ENCODE results near the gene SDK1. TPM values are rescaled to one million over a fixed set of nuclear protein-coding genes. Genes with fewer than 3 reads are reported as not detected.

The SDK1 gene
- total RNA-seq, 4 donors from 2014 or later = 2.0 to 9.3 (median 3.8) TPM

DNA sequence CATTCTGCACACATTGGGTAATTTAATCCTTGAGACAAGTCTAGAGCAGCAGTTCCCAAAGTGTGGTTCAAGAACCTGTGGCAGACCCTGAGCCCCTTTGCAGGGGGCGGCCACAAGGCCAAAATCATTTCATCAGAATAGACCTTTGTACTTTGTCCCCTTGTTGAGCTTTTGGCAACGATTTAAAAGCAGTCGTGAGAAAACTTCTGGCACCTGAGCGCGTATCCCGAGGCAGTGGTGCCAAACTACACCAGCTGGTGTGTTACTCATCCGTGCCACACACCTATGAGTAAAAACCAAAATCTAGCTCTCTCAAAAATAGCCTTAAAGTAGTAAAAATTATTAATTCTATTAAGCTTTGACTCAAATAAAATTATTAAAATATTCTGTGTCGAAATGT lies 306.8 kb downstream of the SDK1 start:
- DNase-seq = no peak
- peaks cover 0 to 17% (median 0%) of the 10 kb centered on the region in 4 donors for H3K27me3 ChIP-seq
- TF ChIP-seq, protein P1, sequence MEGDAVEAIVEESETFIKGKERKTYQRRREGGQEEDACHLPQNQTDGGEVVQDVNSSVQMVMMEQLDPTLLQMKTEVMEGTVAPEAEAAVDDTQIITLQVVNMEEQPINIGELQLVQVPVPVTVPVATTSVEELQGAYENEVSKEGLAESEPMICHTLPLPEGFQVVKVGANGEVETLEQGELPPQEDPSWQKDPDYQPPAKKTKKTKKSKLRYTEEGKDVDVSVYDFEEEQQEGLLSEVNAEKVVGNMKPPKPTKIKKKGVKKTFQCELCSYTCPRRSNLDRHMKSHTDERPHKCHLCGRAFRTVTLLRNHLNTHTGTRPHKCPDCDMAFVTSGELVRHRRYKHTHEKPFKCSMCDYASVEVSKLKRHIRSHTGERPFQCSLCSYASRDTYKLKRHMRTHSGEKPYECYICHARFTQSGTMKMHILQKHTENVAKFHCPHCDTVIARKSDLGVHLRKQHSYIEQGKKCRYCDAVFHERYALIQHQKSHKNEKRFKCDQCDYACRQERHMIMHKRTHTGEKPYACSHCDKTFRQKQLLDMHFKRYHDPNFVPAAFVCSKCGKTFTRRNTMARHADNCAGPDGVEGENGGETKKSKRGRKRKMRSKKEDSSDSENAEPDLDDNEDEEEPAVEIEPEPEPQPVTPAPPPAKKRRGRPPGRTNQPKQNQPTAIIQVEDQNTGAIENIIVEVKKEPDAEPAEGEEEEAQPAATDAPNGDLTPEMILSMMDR (IDR thresholded peaks at IDR 0.05) = no peak
- no peak for TF ChIP-seq POLR2A (IDR thresholded peaks at IDR 0.05)

DNA sequence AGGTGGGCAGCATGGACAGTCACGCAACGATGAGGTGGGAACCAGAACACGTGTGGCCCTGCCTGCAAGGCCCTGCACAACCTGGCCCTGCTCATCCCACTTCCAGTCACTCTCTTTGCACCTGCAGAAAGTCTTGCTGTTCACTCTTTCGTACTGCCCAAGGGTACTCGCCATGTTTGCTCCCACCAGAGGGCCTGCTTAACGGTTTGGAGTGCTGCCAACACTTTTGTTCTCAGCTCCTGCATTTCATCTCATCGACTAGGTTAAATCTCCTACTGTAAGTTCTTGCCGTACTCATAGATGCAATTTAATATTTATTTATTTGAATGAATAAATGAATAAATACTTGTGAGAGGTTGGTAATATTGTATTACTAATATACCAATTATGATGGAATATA lies 315.3 kb downstream of the SDK1 start:
- Histone ChIP-seq H3K27me3 (peaks cover 0 to 10% (median 0%) of the 10 kb centered on the region in 4 donors), H3K9me3 (no peaks in the 10 kb centered on the region), H3K36me3 (no peaks in the 10 kb centered on the region), H3K27ac (no peak overlapping the region), H3K4me1 (no peaks in the 10 kb centered on the region), H3K4me3 (no peak overlapping the region)
- TF ChIP-seq POLR2A (IDR thresholded peaks at IDR 0.05) = no peak
- TF ChIP-seq, protein P1 (IDR thresholded peaks at IDR 0.05) = no peak
- WGBS, 2 donors = 84 to 94% methylated on average over 8 of the region's 8 CpGs
- no peak for DNase-seq
- intact Hi-C loops (cut with DNase I) = no loop called here

More for the DNA sequence above, 306.8 kb downstream of the SDK1 start:
- Histone ChIP-seq H3K27ac (no peak overlapping the region), H3K9me3 (peaks cover 0 to 6% (median 0%) of the 10 kb centered on the region in 3 donors), H3K4me3 (no peak overlapping the region), H3K36me3 (no peaks in the 10 kb centered on the region), H3K4me1 (peaks cover 0 to 5% (median 0%) of the 10 kb centered on the region in 3 donors)
- intact Hi-C loops (cut with DNase I) = no loop called here
- 59 to 63% methylated on average over 8 of the region's 8 CpGs for WGBS, 2 donors

DNA sequence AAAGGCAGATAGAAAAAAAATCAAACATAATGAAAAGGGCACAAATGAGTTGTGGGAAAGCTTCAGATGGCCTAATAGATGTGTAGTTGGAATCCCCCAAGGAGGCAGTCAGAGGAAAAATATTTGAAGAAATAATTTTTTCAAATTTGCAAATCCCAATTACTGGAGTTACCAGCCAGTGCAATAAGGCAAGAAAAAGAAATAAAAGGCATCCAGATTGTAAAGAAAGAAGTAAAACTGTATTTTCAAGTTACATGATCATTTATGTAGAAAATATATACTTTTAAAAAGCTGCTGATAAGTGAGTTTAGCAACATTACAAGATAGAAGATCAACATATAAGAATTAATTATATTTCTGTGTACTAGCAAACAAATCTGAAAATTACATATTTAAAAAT lies 329.0 kb downstream of the SDK1 start:
- Histone ChIP-seq H3K27ac (no peak overlapping the region), H3K4me1 (no peaks in the 10 kb centered on the region), H3K9me3 (peaks cover 0 to 13% (median 7%) of the 10 kb centered on the region in 3 donors), H3K4me3 (no peak overlapping the region), H3K36me3 (no peaks in the 10 kb centered on the region), H3K27me3 (no peaks in the 10 kb centered on the region)
- intact Hi-C loops (cut with DNase I) = no loop called here
- no peak for DNase-seq
- TF ChIP-seq, protein P1 (IDR thresholded peaks at IDR 0.05) = no peak
- no peak for TF ChIP-seq POLR2A (IDR thresholded peaks at IDR 0.05)

DNA sequence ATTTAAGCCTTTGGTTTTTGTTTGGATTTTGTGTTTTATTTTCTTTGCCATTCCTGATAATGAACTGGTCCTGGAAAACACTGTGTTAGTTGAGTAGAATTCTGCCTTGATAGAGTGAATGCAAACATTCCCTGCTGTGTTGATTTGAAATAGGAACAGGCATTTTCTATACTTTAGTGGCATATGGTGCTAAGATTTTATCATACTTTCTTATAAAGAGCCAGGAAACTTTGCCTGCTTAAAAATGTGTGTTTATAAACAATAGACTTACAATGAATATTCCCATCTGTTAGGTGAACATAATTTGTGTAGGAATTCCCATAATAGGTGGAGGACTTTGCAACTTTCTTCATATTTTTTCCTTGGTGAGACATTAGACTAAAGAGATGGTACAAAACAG lies 333.3 kb downstream of the SDK1 start:
- TF ChIP-seq POLR2A (IDR thresholded peaks at IDR 0.05) = no peak
- TF ChIP-seq, protein P1 (IDR thresholded peaks at IDR 0.05) = no peak
- no peak for DNase-seq

DNA sequence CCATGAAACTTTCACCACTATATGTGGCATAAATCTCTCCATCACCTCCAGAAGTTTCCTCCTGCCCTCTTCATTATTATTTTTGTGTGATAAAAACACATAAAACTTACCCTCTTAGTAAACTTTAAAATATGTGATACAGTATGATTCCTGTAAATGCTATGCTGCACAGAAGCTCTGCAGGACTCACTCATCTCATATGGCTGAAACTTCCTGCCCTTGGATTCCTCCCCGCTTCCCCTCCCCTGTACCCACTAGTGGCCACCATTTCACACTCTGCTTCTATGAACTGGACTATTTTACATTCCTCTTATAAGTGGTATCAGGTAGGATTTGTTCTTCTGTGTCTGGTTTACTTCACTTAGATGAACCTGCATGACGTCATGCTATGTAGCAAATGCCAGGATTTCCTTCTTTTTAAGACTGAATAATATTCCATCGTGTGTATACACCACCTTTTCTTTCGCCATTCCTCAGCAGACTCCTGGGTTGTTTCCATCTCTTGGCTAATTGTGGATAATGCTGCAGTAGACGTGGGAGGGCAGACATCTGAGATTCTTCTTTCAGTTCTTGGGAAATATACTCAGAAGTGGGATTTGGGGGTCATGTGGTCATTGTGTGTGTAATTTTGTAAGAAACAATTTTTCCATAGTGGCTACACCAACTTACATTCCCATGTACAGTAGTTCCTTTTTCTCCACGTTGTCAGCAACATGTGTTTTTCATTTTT lies 335.2 kb downstream of the SDK1 start:
- Histone ChIP-seq H3K4me3 (no peak overlapping the region), H3K36me3 (no peaks in the 10 kb centered on the region), H3K27me3 (no peaks in the 10 kb centered on the region), H3K4me1 (no peaks in the 10 kb centered on the region), H3K9me3 (no peaks in the 10 kb centered on the region), H3K27ac (no peak overlapping the region)
- intact Hi-C loops (cut with DNase I) = no loop called here
- TF ChIP-seq POLR2A (IDR thresholded peaks at IDR 0.05) = no peak
- TF ChIP-seq, protein P1 (IDR thresholded peaks at IDR 0.05) = no peak
- WGBS, 2 donors = 71 to 83% methylated on average over 6 of the region's 6 CpGs
- no peak for DNase-seq

More for the DNA sequence above, 333.3 kb downstream of the SDK1 start:
- no peak overlapping the region for H3K27ac ChIP-seq
- H3K27me3 ChIP-seq = no peaks in the 10 kb centered on the region
- no peak overlapping the region for H3K4me3 ChIP-seq
- H3K36me3 ChIP-seq = no peaks in the 10 kb centered on the region
- intact Hi-C loops (cut with DNase I) = no loop called here
- peaks cover 0 to 13% (median 7%) of the 10 kb centered on the region in 3 donors for H3K9me3 ChIP-seq
- H3K4me1 ChIP-seq = no peaks in the 10 kb centered on the region
